ENCODE data around the gene OSMR. TPM values are rescaled to one million over a fixed set of nuclear protein-coding genes. Genes with fewer than 3 reads are reported as not detected.

OSMR gene
- total and polyA plus RNA-seq, 2 experiments from 2014 or later, result 1.5 to 2.6 TPM

GRCh38 chr5:38896760-38897159 lies 50.9 kb downstream of the OSMR start:
- Mint-ChIP-seq H3K27ac (no peak overlapping the region), H3K4me3 (no peak overlapping the region), H3K27me3 (ENCODE audit: insufficient read depth, low read depth, poor library complexity) (peaks cover 4% of the 10 kb centered on the region), H3K4me1 (no peaks in the 10 kb centered on the region), H3K36me3 (ENCODE audit: low read depth) (no peaks in the 10 kb centered on the region), H3K9me3 (peaks cover 6% of the 10 kb centered on the region)
- Histone ChIP-seq H3K27ac (ENCODE audit: low read depth) (no peak overlapping the region), H3F3A (replicated peaks; ENCODE audit: low read depth) (no peaks in the 10 kb centered on the region), H3K4me2 (no peak overlapping the region), H3K36me3 (ENCODE audit: insufficient read depth) (peaks cover 6% of the 10 kb centered on the region; the same call in 1 of the 2 replicates), H3K4me3 (no peak overlapping the region), H3K27me3 (ENCODE audit: insufficient read depth) (no peaks in the 10 kb centered on the region), H3K9me2 (ENCODE audit: insufficient read depth) (no peaks in the 10 kb centered on the region; the same call in 1 of the 2 replicates), H3K79me2 (replicated peaks; ENCODE audit: insufficient read depth) (no peaks in the 10 kb centered on the region), H2AFZ (no peak overlapping the region), H3K4me1 (ENCODE audit: insufficient read depth) (no peaks in the 10 kb centered on the region), H4K20me1 (replicated peaks; ENCODE audit: insufficient read depth) (no peaks in the 10 kb centered on the region)
- TF ChIP-seq ZNF462 (CRISPR knock-in tag; IDR thresholded peaks at IDR 0.05) (no peak), REST (IDR thresholded peaks at IDR 0.05; ENCODE audit: unreplicated experiment) (no peak), NANOG (IDR thresholded peaks at IDR 0.05; ENCODE audit: borderline replicate concordance) (no peak), JUNB (IDR thresholded peaks at IDR 0.05; ENCODE audit: unreplicated experiment) (no peak), EZH2 (IDR thresholded peaks at IDR 0.05; ENCODE audit: low read depth, unreplicated experiment) (no peak), ETS1 (IDR thresholded peaks at IDR 0.05) (no peak), EZH2phosphoT487 (IDR thresholded peaks at IDR 0.05; ENCODE audit: unreplicated experiment) (no peak), ZNF331 (CRISPR knock-in tag; IDR thresholded peaks at IDR 0.05; ENCODE audit: low read depth) (no peak)
- no peak for ATAC-seq
- no peak for DNase-seq (ENCODE audit: low spot score)

Measured in GM23338 (cell line).